Activated CD4-positive, alpha-beta T cell treated with anti-CD3 and anti-CD28 coated beads, Interleukin-2, amount 50 U/mL, for 24 hours (primary cell): ENCODE data around the gene PHIP.
A peak's percentile ranks its signal among the peaks of the same experiment; 100 is the strongest.
"Not testable (repeated sequence)": the region's sequence is repeated elsewhere in the genome, so short reads cannot be mapped to it uniquely, and the experiment has no call there.

Experiments used
- DNase-seq, 2 donors: peaks; one replicate each; pipeline ENCODE4 v3.0.0-alpha.2; 2020; ENCODE audit warnings: low read depth in 1 of 2, low spot score in 1 of 2

Gene PHIP

GRCh38 chr6:79078075-79078969, at the start of gene PHIP:
Gene PHIP, minus strand, starts transcription at chr6:79078254. Its CDS starts 186 bp downstream, at chr6:79078068.
- DNase-seq, result peak; percentile 85 to 87

- DNase-seq, result no peak
These were observed 49.6 kb upstream of the PHIP start for GRCh38 chr6:79127660-79128059.

GRCh38 chr6:79119217-79119616, 41.2 kb upstream of the PHIP start:
- no peak for DNase-seq

GRCh38 chr6:79117752-79118151, 39.7 kb upstream of the PHIP start:
- no peak for DNase-seq

GRCh38 chr6:79115553-79116182, 37.6 kb upstream of the PHIP start:
- no peak for DNase-seq

- DNase-seq, result no peak
These were observed 33.5 kb upstream of the PHIP start for GRCh38 chr6:79111549-79111948.

GRCh38 chr6:79101164-79101563, 23.1 kb upstream of the PHIP start:
- DNase-seq, result no peak

GRCh38 chr6:79100304-79100703, 22.2 kb upstream of the PHIP start:
- no peak for DNase-seq

GRCh38 chr6:79094938-79095337, 16.9 kb upstream of the PHIP start:
- no peak for DNase-seq

- not testable (repeated sequence) for DNase-seq
These were observed 13.7 kb upstream of the PHIP start for GRCh38 chr6:79091801-79092200.

GRCh38 chr6:79089552-79090404, 11.7 kb upstream of the PHIP start:
- no peak for DNase-seq

GRCh38 chr6:79084693-79085092, 6.6 kb upstream of the PHIP start:
- no peak for DNase-seq

GRCh38 chr6:79082304-79082703, 4.2 kb upstream of the PHIP start:
- DNase-seq, result no peak

- DNase-seq, result no peak
These were observed 3.6 kb upstream of the PHIP start for GRCh38 chr6:79081663-79082062.

GRCh38 chr6:79079561-79080041, 1.5 kb upstream of the PHIP start:
- no peak for DNase-seq

- DNase-seq, result no peak
These were observed 359 bp downstream of the PHIP start for GRCh38 chr6:79077715-79078074.

GRCh38 chr6:79076782-79077641, 1.0 kb downstream of the PHIP start:
- DNase-seq, result peak; percentile 75 to 76

GRCh38 chr6:79076160-79076559, 1.9 kb downstream of the PHIP start:
- DNase-seq, result peak in 1 of 2 donors; percentile 1

- DNase-seq, result no peak
These were observed 4.2 kb downstream of the PHIP start for GRCh38 chr6:79073888-79074287.

GRCh38 chr6:79072640-79073181, 5.3 kb downstream of the PHIP start:
- no peak for DNase-seq
